Sigmoid colon (tissue), 4 donors: ENCODE results near the gene TSPAN32.

ENCODE experiments used
- EP300 ChIP-seq, 4 donors: sonication (generic); formaldehyde crosslinking; IDR thresholded peaks; one replicate each; pipeline ENCODE4 v1.6.1; 2017; ENCODE audit warnings: antibody characterized with exemption in 4 of 4
- POLR2A ChIP-seq, 2 donors: fragments of 450-650 bp; IDR thresholded peaks; one replicate each; pipeline ENCODE4 v1.6.1; 2016; ENCODE audit warnings: antibody characterized with exemption in 2 of 2, mild to moderate bottlenecking in 2 of 2, moderate library complexity in 2 of 2
- POLR2AphosphoS5 ChIP-seq, 4 donors: sonication (generic); formaldehyde crosslinking; IDR thresholded peaks; one replicate each; pipeline ENCODE4 v1.6.1; 2017; ENCODE audit warnings: antibody characterized with exemption in 4 of 4
- TF ChIP-seq, protein P1 (sequence below), 4 experiments: fragments of 450-650 bp in 3 of 4; fragments of 200-600 bp in 1 of 4; IDR thresholded peaks; one replicate each; pipeline ENCODE4 v1.5.1; 2016 to 2019; ENCODE audit warnings: antibody characterized with exemption in 4 of 4, mild to moderate bottlenecking in 3 of 4, moderate library complexity in 2 of 4

DNA sequence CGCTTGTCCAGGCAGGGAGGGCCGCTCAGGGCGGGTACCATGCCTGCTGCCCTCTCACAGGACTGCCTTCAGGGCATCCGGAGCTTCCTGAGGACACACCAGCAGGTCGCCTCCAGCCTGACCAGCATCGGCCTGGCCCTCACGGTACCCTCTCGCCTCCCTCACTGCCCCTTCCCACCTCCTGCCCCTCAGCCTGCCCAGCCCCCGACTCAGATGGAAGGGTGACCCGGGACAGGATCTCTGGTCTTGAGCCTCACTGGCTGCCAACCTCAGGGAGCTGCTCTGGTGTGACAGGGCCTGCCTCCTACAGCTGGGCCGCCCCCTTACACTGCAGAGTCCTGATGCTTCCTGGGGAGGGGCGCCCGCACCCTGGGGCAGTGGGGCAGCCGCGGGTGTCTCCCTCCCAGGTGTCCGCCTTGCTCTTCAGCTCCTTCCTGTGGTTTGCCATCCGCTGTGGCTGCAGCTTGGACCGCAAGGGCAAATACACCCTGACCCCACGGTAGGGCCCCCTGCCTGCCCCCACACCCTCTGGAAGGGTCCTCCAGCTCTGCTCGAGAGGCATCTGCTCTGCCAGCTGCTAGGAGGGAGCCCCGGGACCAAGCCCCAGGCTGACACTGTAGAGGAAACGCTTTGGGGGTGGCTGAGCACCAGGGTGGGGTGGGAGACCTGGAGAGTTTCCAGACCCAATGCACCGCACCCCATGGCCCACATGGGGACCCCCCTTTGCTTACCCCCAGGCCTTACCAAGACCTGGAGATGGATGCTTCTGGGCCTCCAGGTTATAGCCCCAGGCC lies 14.6 kb downstream of the TSPAN32 start:
- TF ChIP-seq, protein P1, sequence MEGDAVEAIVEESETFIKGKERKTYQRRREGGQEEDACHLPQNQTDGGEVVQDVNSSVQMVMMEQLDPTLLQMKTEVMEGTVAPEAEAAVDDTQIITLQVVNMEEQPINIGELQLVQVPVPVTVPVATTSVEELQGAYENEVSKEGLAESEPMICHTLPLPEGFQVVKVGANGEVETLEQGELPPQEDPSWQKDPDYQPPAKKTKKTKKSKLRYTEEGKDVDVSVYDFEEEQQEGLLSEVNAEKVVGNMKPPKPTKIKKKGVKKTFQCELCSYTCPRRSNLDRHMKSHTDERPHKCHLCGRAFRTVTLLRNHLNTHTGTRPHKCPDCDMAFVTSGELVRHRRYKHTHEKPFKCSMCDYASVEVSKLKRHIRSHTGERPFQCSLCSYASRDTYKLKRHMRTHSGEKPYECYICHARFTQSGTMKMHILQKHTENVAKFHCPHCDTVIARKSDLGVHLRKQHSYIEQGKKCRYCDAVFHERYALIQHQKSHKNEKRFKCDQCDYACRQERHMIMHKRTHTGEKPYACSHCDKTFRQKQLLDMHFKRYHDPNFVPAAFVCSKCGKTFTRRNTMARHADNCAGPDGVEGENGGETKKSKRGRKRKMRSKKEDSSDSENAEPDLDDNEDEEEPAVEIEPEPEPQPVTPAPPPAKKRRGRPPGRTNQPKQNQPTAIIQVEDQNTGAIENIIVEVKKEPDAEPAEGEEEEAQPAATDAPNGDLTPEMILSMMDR (IDR thresholded peaks at IDR 0.05), result no peak
- no peak for TF ChIP-seq POLR2A (IDR thresholded peaks at IDR 0.05)
- no peak for TF ChIP-seq EP300 (IDR thresholded peaks at IDR 0.05)
- TF ChIP-seq POLR2AphosphoS5 (IDR thresholded peaks at IDR 0.05), result no peak
